Measurements from ENCODE around the gene ATRNL1.
"Not testable (repeated sequence)": the region's sequence is repeated elsewhere in the genome, so short reads cannot be mapped to it uniquely, and the experiment has no call there.

Gene ATRNL1

GRCh38 chr10:115432188-115432819 lies 339.1 kb downstream of the ATRNL1 start:
- no peak for DNase-seq (ENCODE audit: low spot score)

- DNase-seq (ENCODE audit: low spot score): no peak
Observed at GRCh38 chr10:115436999-115437398, 343.8 kb downstream of the ATRNL1 start.

GRCh38 chr10:115441907-115442545 lies 348.9 kb downstream of the ATRNL1 start:
- no peak for DNase-seq (ENCODE audit: low spot score)

GRCh38 chr10:115456812-115457211 lies 363.6 kb downstream of the ATRNL1 start:
- DNase-seq (ENCODE audit: low spot score): no peak

GRCh38 chr10:115483294-115483693 lies 390.1 kb downstream of the ATRNL1 start:
- no peak for DNase-seq (ENCODE audit: low spot score)

GRCh38 chr10:115491526-115492140 lies 398.5 kb downstream of the ATRNL1 start:
- no peak for DNase-seq (ENCODE audit: low spot score)

- DNase-seq (ENCODE audit: low spot score): no peak
Observed at GRCh38 chr10:115503546-115503945, 410.4 kb downstream of the ATRNL1 start.

GRCh38 chr10:115514895-115515294 lies 421.7 kb downstream of the ATRNL1 start:
- no peak for DNase-seq (ENCODE audit: low spot score)

- no peak for DNase-seq (ENCODE audit: low spot score)
Observed at GRCh38 chr10:115525141-115525540, 432.0 kb downstream of the ATRNL1 start.

- not testable (repeated sequence) for DNase-seq (ENCODE audit: low spot score)
Observed at GRCh38 chr10:115527682-115528081, 434.5 kb downstream of the ATRNL1 start.

- DNase-seq (ENCODE audit: low spot score): not testable (repeated sequence)
Observed at GRCh38 chr10:115536401-115536800, 443.2 kb downstream of the ATRNL1 start.

- DNase-seq (ENCODE audit: low spot score): no peak
Observed at GRCh38 chr10:115539142-115539762, 446.1 kb downstream of the ATRNL1 start.

GRCh38 chr10:115555887-115556402 lies 462.8 kb downstream of the ATRNL1 start:
- DNase-seq (ENCODE audit: low spot score): no peak

- no peak for DNase-seq (ENCODE audit: low spot score)
Observed at GRCh38 chr10:115558252-115558651, 465.1 kb downstream of the ATRNL1 start.

GRCh38 chr10:115566867-115567266 lies 473.7 kb downstream of the ATRNL1 start:
- no peak for DNase-seq (ENCODE audit: low spot score)

- DNase-seq (ENCODE audit: low spot score): no peak
Observed at GRCh38 chr10:115572740-115573455, 479.7 kb downstream of the ATRNL1 start.

GRCh38 chr10:115580239-115580638 lies 487.1 kb downstream of the ATRNL1 start:
- no peak for DNase-seq (ENCODE audit: low spot score)

- no peak for DNase-seq (ENCODE audit: low spot score)
Observed at GRCh38 chr10:115593060-115593459, 499.9 kb downstream of the ATRNL1 start.

GRCh38 chr10:115604627-115605026 lies 511.5 kb downstream of the ATRNL1 start:
- no peak for DNase-seq (ENCODE audit: low spot score)

- DNase-seq (ENCODE audit: low spot score): no peak
Observed at GRCh38 chr10:115606086-115606485, 512.9 kb downstream of the ATRNL1 start.

- no peak for DNase-seq (ENCODE audit: low spot score)
Observed at GRCh38 chr10:115606741-115607140, 513.6 kb downstream of the ATRNL1 start.

- DNase-seq (ENCODE audit: low spot score): no peak
Observed at GRCh38 chr10:115624448-115624847, 531.3 kb downstream of the ATRNL1 start.

Measured in germinal center (tissue), 1 donor.